RWPE2 (cell line): ENCODE results near the gene PTPRA.

Source experiments
- ATAC-seq: fragments of 200-7000 bp; cut with Tn5 transposase; 3 replicates; pipeline ENCODE4 v1.9.1; 2021; ENCODE audit warnings: low read depth
- DNase-seq: peaks from one replicate; pipeline ENCODE4 v3.0.0-alpha.2; 2020; ENCODE audit warnings: low spot score
- H3K27ac ChIP-seq: fragments of 450-650 bp; 2 replicates; pipeline ENCODE4 v1.5.1; 2017; ENCODE audit warnings: mild to moderate bottlenecking; ENCODE audit not compliant: poor library complexity, severe bottlenecking
- H3K27me3 ChIP-seq: fragments of 250-450 bp; sonication (Bioruptor Pico); 2 replicates; pipeline ENCODE4 v1.5.1; 2021; ENCODE audit warnings: mild to moderate bottlenecking, moderate library complexity; ENCODE audit not compliant: insufficient read depth, poor library complexity, severe bottlenecking
- H3K36me3 ChIP-seq: fragments of 250-450 bp; sonication (Bioruptor Pico); 2 replicates; pipeline ENCODE4 v1.5.1; 2020; ENCODE audit warnings: low read depth, mild to moderate bottlenecking, moderate library complexity
- H3K4me1 ChIP-seq: fragments of 250-450 bp; sonication (Bioruptor Pico); 2 replicates; pipeline ENCODE4 v1.5.1; 2021; ENCODE audit warnings: mild to moderate bottlenecking, moderate library complexity; ENCODE audit not compliant: insufficient read depth, poor library complexity, severe bottlenecking
- H3K4me3 ChIP-seq: fragments of 250-450 bp; sonication (Bioruptor Pico); 2 replicates; pipeline ENCODE4 v1.5.1; 2021; ENCODE audit warnings: mild to moderate bottlenecking, moderate library complexity; ENCODE audit not compliant: severe bottlenecking
- H3K9me3 ChIP-seq: fragments of 250-450 bp; sonication (Bioruptor Pico); 2 replicates; pipeline ENCODE4 v1.5.1; 2021; ENCODE audit warnings: mild to moderate bottlenecking, moderate library complexity; ENCODE audit not compliant: severe bottlenecking
- CTCF ChIP-seq: fragments of 450-650 bp; IDR thresholded peaks from one replicate; pipeline ENCODE4 v1.5.1; 2017; ENCODE audit warnings: mild to moderate bottlenecking, moderate library complexity; ENCODE audit not compliant: poor library complexity, severe bottlenecking

PTPRA gene

GRCh38 chr20:2872459-2873009 lies 747 bp upstream of the PTPRA start:
- Histone ChIP-seq H3K27me3 (no peaks in the 10 kb centered on the region), H3K4me3 (peak overlapping the region; percentile 74), H3K36me3 (no peaks in the 10 kb centered on the region; the same call in 1 of the 2 replicates), H3K4me1 (peaks cover 7% of the 10 kb centered on the region), H3K27ac (no peak overlapping the region), H3K9me3 (no peaks in the 10 kb centered on the region)
- ATAC-seq, result peak; percentile 40
- DNase-seq, result peak; percentile 69
- TF ChIP-seq CTCF, result peak; percentile 61

GRCh38 chr20:2873747-2874041 lies 413 bp downstream of the PTPRA start:
- Histone ChIP-seq H3K36me3 (no peaks in the 10 kb centered on the region; the same call in 1 of the 2 replicates), H3K4me3 (peak overlapping the region; percentile 74), H3K27ac (peak overlapping the region; percentile 18), H3K27me3 (no peaks in the 10 kb centered on the region), H3K9me3 (no peaks in the 10 kb centered on the region), H3K4me1 (peaks cover 7% of the 10 kb centered on the region)
- no peak for ATAC-seq
- DNase-seq, result no peak
- no peak for TF ChIP-seq CTCF

- Histone ChIP-seq H3K9me3 (no peaks in the 10 kb centered on the region), H3K36me3 (no peaks in the 10 kb centered on the region; the same call in 1 of the 2 replicates), H3K4me3 (peak overlapping the region; percentile 74), H3K27me3 (no peaks in the 10 kb centered on the region), H3K27ac (no peak overlapping the region), H3K4me1 (peaks cover 7% of the 10 kb centered on the region)
- no peak for DNase-seq
- no peak for TF ChIP-seq CTCF
- ATAC-seq, result no peak
Observed at GRCh38 chr20:2874456-2874855, 1.2 kb downstream of the PTPRA start.

- H3K4me3 ChIP-seq, result no peak overlapping the region
- ATAC-seq, result no peak
- H3K27ac ChIP-seq, result no peak overlapping the region
- no peaks in the 10 kb centered on the region for H3K9me3 ChIP-seq
- H3K4me1 ChIP-seq, result peaks cover 3% of the 10 kb centered on the region
- peak; percentile 37 for DNase-seq
- no peak for TF ChIP-seq CTCF
- no peaks in the 10 kb centered on the region for H3K27me3 ChIP-seq
- no peaks in the 10 kb centered on the region; the same call in 1 of the 2 replicates for H3K36me3 ChIP-seq
Observed at GRCh38 chr20:2875690-2876203, 2.5 kb downstream of the PTPRA start.

GRCh38 chr20:2878515-2878914 lies 5.2 kb downstream of the PTPRA start:
- DNase-seq, result no peak
- no peak for ATAC-seq
- no peaks in the 10 kb centered on the region for H3K4me1 ChIP-seq
- no peaks in the 10 kb centered on the region; the same call in 1 of the 2 replicates for H3K36me3 ChIP-seq
- no peaks in the 10 kb centered on the region for H3K9me3 ChIP-seq
- H3K27ac ChIP-seq, result no peak overlapping the region
- H3K4me3 ChIP-seq, result no peak overlapping the region
- TF ChIP-seq CTCF, result no peak
- no peaks in the 10 kb centered on the region for H3K27me3 ChIP-seq
